SH-SY5Y (cell line): Measurements from ENCODE around the gene MUL1.

ENCODE experiments used
- GATA2 ChIP-seq: IDR thresholded peaks from 2 replicates; pipeline ENCODE4 v1.6.1; 2011; ENCODE audit warnings: mild to moderate bottlenecking, low read depth, low read length
- GATA3 ChIP-seq: IDR thresholded peaks from 2 replicates; pipeline ENCODE4 v1.6.1; 2011; ENCODE audit warnings: low read depth, mild to moderate bottlenecking, low read length, moderate library complexity

GRCh38 chr1:20484519-20485462 is 23.2 kb downstream of the MUL1 start:
- TF ChIP-seq GATA3: no peak
- TF ChIP-seq GATA2: no peak
